Loucy (cell line): ENCODE data around the gene RFTN2.

Source experiments
- H2AFZ ChIP-seq: fragments of 200-600 bp; sonication (generic); 2 replicates; pipeline ENCODE4 v1.6.0; 2016; ENCODE audit warnings: antibody characterized with exemption, mild to moderate bottlenecking, low read length, moderate library complexity
- H3F3A ChIP-seq: fragments of 200-600 bp; 2 replicates; pipeline ENCODE4 v1.6.0; 2016; ENCODE audit warnings: antibody characterized with exemption, low read depth, mild to moderate bottlenecking
- H3K27me3 ChIP-seq: fragments of 200-600 bp; sonication (generic); 2 replicates; pipeline ENCODE4 v1.6.1; 2014; ENCODE audit warnings: low read length, mild to moderate bottlenecking; ENCODE audit not compliant: insufficient read depth, poor library complexity, severe bottlenecking
- H3K36me3 ChIP-seq: fragments of 200-600 bp; sonication (generic); 2 replicates; pipeline ENCODE4 v1.6.1; 2016; ENCODE audit warnings: low read length; ENCODE audit not compliant: insufficient read depth
- H3K4me1 ChIP-seq: fragments of 200-600 bp; sonication (generic); 2 replicates; pipeline ENCODE4 v1.5.1; 2014; ENCODE audit warnings: low read length, mild to moderate bottlenecking; ENCODE audit not compliant: insufficient read depth, poor library complexity, severe bottlenecking
- H3K4me2 ChIP-seq: fragments of 200-600 bp; sonication (generic); 2 replicates; pipeline ENCODE4 v1.6.0; 2014; ENCODE audit warnings: antibody characterized with exemption, low read length, low read depth, mild to moderate bottlenecking; ENCODE audit not compliant: poor library complexity, severe bottlenecking
- H3K4me3 ChIP-seq: fragments of 200-600 bp; sonication (generic); 2 replicates; pipeline ENCODE4 v1.5.1; 2014; ENCODE audit warnings: low read length, mild to moderate bottlenecking, mixed read lengths; ENCODE audit not compliant: poor library complexity, severe bottlenecking
- H3K79me2 ChIP-seq: fragments of 200-600 bp; sonication (generic); 2 replicates; pipeline ENCODE4 v1.6.1; 2014; ENCODE audit warnings: low read length; ENCODE audit not compliant: insufficient read depth
- H3K9ac ChIP-seq: fragments of 200-600 bp; sonication (generic); 2 replicates; pipeline ENCODE4 v1.6.0; 2014; ENCODE audit warnings: mild to moderate bottlenecking, low read depth, low read length, moderate library complexity; ENCODE audit not compliant: poor library complexity, severe bottlenecking
- H3K9me2 ChIP-seq: fragments of 200-600 bp; sonication (generic); replicated peaks from 2 replicates; pipeline ENCODE4 v1.6.1; 2016; ENCODE audit warnings: low read depth, low read length, mixed read lengths
- H3K9me3 ChIP-seq: fragments of 200-600 bp; sonication (generic); 2 replicates; pipeline ENCODE4 v1.6.1; 2014; ENCODE audit warnings: mild to moderate bottlenecking, antibody characterized with exemption, low read length, low read depth; ENCODE audit not compliant: insufficient read depth
- H4K20me1 ChIP-seq: fragments of 200-600 bp; sonication (generic); 2 replicates; pipeline ENCODE4 v1.6.0; 2014; ENCODE audit warnings: antibody characterized with exemption, low read length, mild to moderate bottlenecking; ENCODE audit not compliant: insufficient read depth, poor library complexity, severe bottlenecking
- CTCF ChIP-seq: fragments of 200-600 bp; sonication (generic); conservative IDR thresholded peaks from 2 replicates; pipeline ENCODE4 v1.5.1; 2014; ENCODE audit warnings: mild to moderate bottlenecking, antibody characterized with exemption, low read length
- EZH2phosphoT487 ChIP-seq: fragments of 200-600 bp; IDR thresholded peaks from 2 replicates; pipeline ENCODE4 v1.6.1; 2018; ENCODE audit warnings: antibody characterized with exemption, mild to moderate bottlenecking, moderate library complexity, borderline replicate concordance

Gene RFTN2

DNA sequence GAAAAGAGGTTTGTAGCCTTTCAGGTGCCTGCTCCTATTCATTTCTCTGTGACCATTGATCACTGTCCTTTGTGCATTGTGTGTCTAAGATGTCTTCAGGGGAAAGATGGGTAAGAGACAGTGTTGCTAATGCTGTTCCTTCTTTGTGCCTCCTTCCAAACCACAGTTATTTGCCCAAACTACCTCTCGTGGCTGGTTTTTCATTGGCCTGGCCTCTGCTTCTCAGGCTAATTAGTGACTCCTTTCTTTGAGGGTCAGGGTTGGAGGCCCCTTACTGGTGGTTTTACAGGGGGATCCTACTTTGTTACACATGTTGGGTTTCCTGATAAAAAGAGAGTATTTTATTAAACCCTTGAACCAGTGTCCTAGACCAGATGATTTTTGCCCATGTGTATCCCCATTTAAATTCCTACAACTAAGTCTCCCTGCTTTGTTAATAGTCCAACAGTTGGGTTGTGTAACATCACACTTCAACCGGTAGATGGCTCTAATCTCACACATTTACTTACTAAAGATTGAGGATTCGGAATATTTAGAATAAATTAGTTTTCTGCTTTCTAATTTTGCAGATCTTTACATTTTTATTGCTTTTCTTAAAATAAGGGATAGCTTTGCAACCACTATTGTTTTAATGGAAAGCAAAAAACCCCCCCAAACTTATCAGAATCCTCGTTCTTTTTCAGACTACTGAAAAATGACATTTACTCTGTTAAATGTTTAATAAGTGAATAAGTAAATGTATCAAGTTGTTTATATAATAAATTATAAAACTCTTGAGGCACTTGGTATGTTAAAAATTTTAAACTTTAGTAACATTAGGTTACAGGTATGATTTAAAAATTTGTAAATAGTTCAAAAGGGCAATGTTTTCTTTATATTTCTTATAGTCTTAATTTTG, 32.2 kb upstream of the RFTN2 start:
- peaks cover 33% of the 10 kb centered on the region for H4K20me1 ChIP-seq
- no peaks in the 10 kb centered on the region for H3K9me2 ChIP-seq

DNA sequence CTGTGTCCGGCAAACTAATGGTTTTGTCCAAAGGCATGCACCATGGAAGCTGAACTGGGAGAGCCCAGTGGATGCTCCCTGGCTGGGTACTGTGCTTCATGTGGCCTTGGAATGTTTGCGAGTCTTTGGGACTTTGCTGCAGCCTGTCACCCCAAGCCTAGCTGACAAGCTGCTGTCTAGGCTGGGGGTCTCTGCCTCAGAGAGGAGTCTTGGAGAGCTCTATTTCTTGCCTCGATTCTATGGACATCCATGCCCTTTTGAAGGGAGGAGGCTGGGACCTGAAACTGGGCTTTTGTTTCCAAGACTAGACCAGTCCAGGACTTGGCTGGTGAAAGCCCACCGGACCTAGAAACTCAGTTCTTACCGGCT, 31.4 kb upstream of the RFTN2 start:
- Histone ChIP-seq H3F3A (no peaks in the 10 kb centered on the region), H3K9me3 (no peaks in the 10 kb centered on the region), H3K9ac (peak overlapping the region; percentile 83), H3K27me3 (no peaks in the 10 kb centered on the region), H4K20me1 (peaks cover 33% of the 10 kb centered on the region), H3K4me3 (peak overlapping the region; percentile 98), H3K4me1 (peaks cover 52% of the 10 kb centered on the region), H3K79me2 (peaks cover 48% of the 10 kb centered on the region), H2AFZ (no peak overlapping the region), H3K4me2 (peak overlapping the region; percentile 91), H3K36me3 (no peaks in the 10 kb centered on the region), H3K9me2 (no peaks in the 10 kb centered on the region)
- TF ChIP-seq CTCF, result no peak
- no peak for TF ChIP-seq EZH2phosphoT487

More for the DNA sequence above, 32.2 kb upstream of the RFTN2 start:
- Histone ChIP-seq H3K4me1 (peaks cover 52% of the 10 kb centered on the region), H3K4me2 (peak overlapping the region; percentile 91), H3K27me3 (no peaks in the 10 kb centered on the region), H3K9ac (peak overlapping the region; percentile 83), H3F3A (no peaks in the 10 kb centered on the region), H2AFZ (no peak overlapping the region), H3K9me3 (no peaks in the 10 kb centered on the region), H3K36me3 (no peaks in the 10 kb centered on the region), H3K4me3 (peak overlapping the region; percentile 98), H3K79me2 (peaks cover 48% of the 10 kb centered on the region)
- TF ChIP-seq EZH2phosphoT487 (no peak), CTCF (peak; percentile 90)

- no peaks in the 10 kb centered on the region for H3K27me3 ChIP-seq
- peak overlapping the region; percentile 98 for H2AFZ ChIP-seq
- peaks cover 33% of the 10 kb centered on the region for H4K20me1 ChIP-seq
- H3F3A ChIP-seq, result no peaks in the 10 kb centered on the region
- H3K9me2 ChIP-seq, result no peaks in the 10 kb centered on the region
- TF ChIP-seq CTCF (no peak), EZH2phosphoT487 (no peak)
- H3K9ac ChIP-seq, result peak overlapping the region; percentile 83
- H3K4me1 ChIP-seq, result peaks cover 50% of the 10 kb centered on the region
- peak overlapping the region; percentile 91 for H3K4me2 ChIP-seq
- peak overlapping the region; percentile 98 for H3K4me3 ChIP-seq
- no peaks in the 10 kb centered on the region for H3K9me3 ChIP-seq
- H3K36me3 ChIP-seq, result no peaks in the 10 kb centered on the region
- peaks cover 48% of the 10 kb centered on the region for H3K79me2 ChIP-seq
Observed at GRCh38 chr2:197705912-197706838, 30.8 kb upstream of the RFTN2 start.
